ENCODE results near the gene LRRC27.

Gene LRRC27

DNA sequence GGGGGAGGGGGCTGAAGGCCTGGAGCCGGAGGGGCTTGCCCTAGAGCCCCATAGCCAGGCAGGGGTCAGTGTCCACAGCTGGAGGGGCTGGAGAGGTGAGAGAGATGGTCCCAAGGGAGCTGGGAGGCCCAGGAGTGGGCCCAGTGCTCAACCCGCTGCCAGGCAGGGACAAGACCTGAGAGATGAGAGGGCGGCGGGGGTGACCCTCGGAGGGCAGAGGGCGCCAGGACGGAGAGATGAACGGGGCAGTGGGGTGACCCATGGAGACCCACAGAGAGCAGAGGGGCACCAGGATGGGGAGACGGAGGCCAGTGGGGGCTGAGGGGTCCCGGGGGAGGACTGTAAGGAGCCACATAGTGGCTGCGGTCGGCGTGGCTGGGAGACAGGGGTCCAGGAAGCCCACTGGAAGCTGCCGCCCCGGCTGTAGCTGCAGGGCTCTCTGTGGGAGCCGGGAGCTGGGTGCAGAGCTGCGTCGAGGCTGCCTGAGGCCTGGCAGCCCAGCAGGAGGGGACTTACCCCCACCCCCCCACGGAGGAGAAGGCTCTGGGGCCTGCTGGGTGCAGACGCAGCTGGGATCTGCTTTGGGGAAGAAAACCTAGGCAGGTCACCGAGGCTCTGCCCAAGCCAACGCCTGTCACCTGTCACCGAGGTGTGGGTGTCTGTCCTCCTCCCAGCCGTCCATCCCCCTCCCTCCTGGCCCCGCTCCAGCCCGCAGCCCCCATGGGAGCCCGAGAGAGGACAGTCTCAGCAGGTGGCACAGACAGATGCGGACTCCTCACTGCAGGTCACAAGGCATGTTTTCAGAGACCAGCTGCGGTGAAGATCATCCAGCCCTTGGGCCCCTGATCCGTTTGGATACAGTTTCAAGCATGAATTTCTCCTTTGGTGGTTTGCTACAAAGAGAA is 90.1 kb downstream of the LRRC27 start:
- WGBS (ENCODE audit: insufficient coverage) = 21% methylated on average over 26 of the region's 30 CpGs
- no peaks in the 10 kb centered on the region for H3K27me3 ChIP-seq (replicated peaks in 2 of 5; ENCODE audit: control insufficient read depth in 4 of 5, insufficient read depth in 5 of 5, low read length in 4 of 5)
- POLR2A ChIA-PET = interaction anchor here (0.7 to 2.6 kb wide), 10 partner anchors 10 to 33 kb away, joined by 3 to 10 read pairs (median 3); partner anchors contain the start of gene PWWP2B
- no peaks in the 10 kb centered on the region for H3K9me3 ChIP-seq (ENCODE audit: control extremely low read depth in 1 of 5, control insufficient read depth in 4 of 5, insufficient read depth in 2 of 5, low read depth in 1 of 5, low read length in 4 of 5)
- H3K4me1 ChIP-seq (ENCODE audit: control extremely low read depth in 1 of 4, control insufficient read depth in 4 of 4, insufficient read depth in 4 of 4, low read length in 3 of 4) = peaks cover 4 to 74% (median 68%) of the 10 kb centered on the region in 4 experiments
- H3K4me3 ChIP-seq (ENCODE audit: control insufficient read depth in 1 of 7, extremely low read depth in 1 of 7, insufficient read depth in 4 of 7, low read depth in 2 of 7, low read length in 6 of 7) = peak overlapping the region in 5 of 7 experiments; percentile 19 to 60 (median 54)
- peaks cover 0 to 15% (median 5%) of the 10 kb centered on the region in 4 experiments for H3K36me3 ChIP-seq (ENCODE audit: control insufficient read depth in 4 of 4, insufficient read depth in 4 of 4, low read length in 3 of 4)
- CTCF ChIA-PET = interaction anchor here (0.8 to 8.2 kb wide), 10 partner anchors 10 to 122 kb away, joined by 3 to 86 read pairs (median 6); no protein-coding TSS in a partner anchor
- peak overlapping the region; percentile 33 to 79 for H3K27ac ChIP-seq (ENCODE audit: insufficient read depth in 1 of 2, low read depth in 1 of 2, low read length in 2 of 2, poor library complexity in 1 of 2, severe bottlenecking in 2 of 2)
- peak in 2 of 3 donors; percentile 52 to 65 for DNase-seq

DNA sequence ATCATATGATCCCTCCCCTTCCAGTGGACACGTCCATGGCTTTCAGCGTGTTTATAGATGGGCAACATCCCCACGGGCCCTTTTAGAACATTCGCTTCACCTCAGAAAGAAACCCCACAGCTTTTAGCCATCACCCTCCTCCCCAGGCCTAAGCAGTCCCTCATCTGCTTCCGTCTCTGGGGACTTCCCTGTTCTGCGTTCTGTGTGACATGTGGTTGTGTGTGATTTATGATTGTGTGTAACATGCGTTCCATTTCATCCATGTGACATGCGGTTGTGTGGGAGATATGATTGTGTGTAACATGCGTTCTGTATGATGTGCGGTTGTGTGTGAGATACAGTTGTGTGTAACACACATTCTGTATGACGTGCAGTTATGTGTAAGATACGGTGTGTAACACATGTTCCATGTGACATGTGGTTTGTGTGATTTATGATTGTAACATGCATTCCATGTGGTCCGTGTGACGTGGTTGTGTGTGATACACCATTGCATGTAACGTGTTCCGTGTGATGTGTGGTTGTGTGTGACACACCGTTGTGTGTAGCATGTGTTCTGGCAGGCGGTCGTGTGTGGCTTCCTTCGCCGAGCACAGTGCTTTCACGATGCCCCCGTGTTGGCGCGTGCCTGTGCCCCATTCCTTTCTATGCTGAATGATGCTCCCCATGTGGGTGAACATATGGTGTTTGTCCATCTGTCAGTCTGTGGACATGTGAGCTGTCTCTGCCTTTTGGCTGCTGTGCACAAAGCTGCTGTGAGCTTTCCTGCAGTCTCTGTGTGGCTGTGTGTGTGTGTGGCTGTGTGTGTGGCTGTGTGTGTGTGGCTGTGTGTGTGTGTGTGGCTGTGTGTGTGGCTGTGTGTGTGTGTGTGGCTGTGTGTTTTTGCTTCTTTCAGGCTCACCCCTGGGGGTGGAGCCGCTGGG is 91.2 kb downstream of the LRRC27 start:
- H3K36me3 ChIP-seq (ENCODE audit: control insufficient read depth in 4 of 4, insufficient read depth in 4 of 4, low read length in 3 of 4) = peaks cover 0 to 12% (median 2%) of the 10 kb centered on the region in 4 experiments
- H3K27me3 ChIP-seq (replicated peaks in 2 of 5; ENCODE audit: control insufficient read depth in 4 of 5, insufficient read depth in 5 of 5, low read length in 4 of 5) = no peaks in the 10 kb centered on the region
- H3K27ac ChIP-seq (ENCODE audit: insufficient read depth in 1 of 2, low read depth in 1 of 2, low read length in 2 of 2, poor library complexity in 1 of 2, severe bottlenecking in 2 of 2) = peak overlapping the region; percentile 20 to 79
- CTCF ChIA-PET = interaction anchor here (0.9 to 8.2 kb wide), 10 partner anchors 9 to 70 kb away, joined by 3 to 86 read pairs (median 6); no protein-coding TSS in a partner anchor
- DNase-seq = peak; percentile 87 to 99 (median 97)
- no peaks in the 10 kb centered on the region for H3K9me3 ChIP-seq (ENCODE audit: control extremely low read depth in 1 of 5, control insufficient read depth in 4 of 5, insufficient read depth in 2 of 5, low read depth in 1 of 5, low read length in 4 of 5)
- WGBS (ENCODE audit: insufficient coverage) = 18% methylated on average over 9 of the region's 26 CpGs
- POLR2A ChIA-PET = interaction anchor here (0.7 to 2.6 kb wide), 6 partner anchors 11 to 26 kb away, joined by 3 to 10 read pairs (median 3); partner anchors contain the start of gene PWWP2B
- peaks cover 4 to 63% (median 59%) of the 10 kb centered on the region in 4 experiments for H3K4me1 ChIP-seq (ENCODE audit: control extremely low read depth in 1 of 4, control insufficient read depth in 4 of 4, insufficient read depth in 4 of 4, low read length in 3 of 4)
- H3K4me3 ChIP-seq (ENCODE audit: control insufficient read depth in 1 of 7, extremely low read depth in 1 of 7, insufficient read depth in 4 of 7, low read depth in 2 of 7, low read length in 6 of 7) = peak overlapping the region in 2 of 7 experiments; percentile 17 to 60

GRCh38 chr10:132423966-132424861 is 92.2 kb downstream of the LRRC27 start:
- Histone ChIP-seq H3K9me3 (ENCODE audit: control extremely low read depth in 1 of 5, control insufficient read depth in 4 of 5, insufficient read depth in 2 of 5, low read depth in 1 of 5, low read length in 4 of 5) (no peaks in the 10 kb centered on the region), H3K27me3 (replicated peaks in 2 of 5; ENCODE audit: control insufficient read depth in 4 of 5, insufficient read depth in 5 of 5, low read length in 4 of 5) (no peaks in the 10 kb centered on the region), H3K4me1 (ENCODE audit: control extremely low read depth in 1 of 4, control insufficient read depth in 4 of 4, insufficient read depth in 4 of 4, low read length in 3 of 4) (peaks cover 4 to 54% (median 52%) of the 10 kb centered on the region in 4 experiments), H3K27ac (ENCODE audit: insufficient read depth in 1 of 2, low read depth in 1 of 2, low read length in 2 of 2, poor library complexity in 1 of 2, severe bottlenecking in 2 of 2) (no peak overlapping the region), H3K4me3 (ENCODE audit: control insufficient read depth in 1 of 7, extremely low read depth in 1 of 7, insufficient read depth in 4 of 7, low read depth in 2 of 7, low read length in 6 of 7) (no peak overlapping the region), H3K36me3 (ENCODE audit: control insufficient read depth in 4 of 4, insufficient read depth in 4 of 4, low read length in 3 of 4) (peaks cover 0 to 14% (median 1%) of the 10 kb centered on the region in 4 experiments)
- ChIA-PET POLR2A (no interaction called here), CTCF (interaction anchor here (0.9 to 8.2 kb wide), 6 partner anchors 8 to 71 kb away, joined by 3 to 86 read pairs (median 28); no protein-coding TSS in a partner anchor)
- 88% methylated on average over 15 of the region's 21 CpGs for WGBS (ENCODE audit: insufficient coverage)
- no peak for DNase-seq

- WGBS (ENCODE audit: insufficient coverage) = 97% methylated on average over 46 of the region's 61 CpGs
Observed at GRCh38 chr10:132425029-132425756, 93.2 kb downstream of the LRRC27 start.

DNA sequence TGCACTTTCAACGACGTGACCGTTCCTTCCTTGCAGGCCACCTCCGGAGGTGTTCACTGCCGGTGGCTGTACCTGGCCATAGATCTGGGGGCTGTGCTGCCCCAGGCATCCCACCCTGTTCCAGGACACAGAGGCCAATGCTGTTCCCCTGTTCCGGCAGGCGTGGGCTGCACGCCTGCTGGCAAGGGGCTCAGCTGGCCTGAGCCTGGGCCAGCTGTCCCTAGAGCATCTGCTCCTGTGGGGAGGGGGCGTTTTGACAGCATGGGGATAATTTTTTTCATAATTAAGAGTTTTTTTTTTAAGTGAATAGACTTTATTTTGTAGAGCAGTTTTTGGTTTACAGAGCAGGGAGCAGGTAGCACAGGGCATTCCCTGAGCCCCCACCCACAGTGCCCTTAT is 93.8 kb downstream of the LRRC27 start:
- Histone ChIP-seq H3K4me1 (ENCODE audit: control extremely low read depth in 1 of 4, control insufficient read depth in 4 of 4, insufficient read depth in 4 of 4, low read length in 3 of 4) (peaks cover 4 to 54% (median 50%) of the 10 kb centered on the region in 4 experiments), H3K36me3 (ENCODE audit: control insufficient read depth in 4 of 4, insufficient read depth in 4 of 4, low read length in 3 of 4) (peaks cover 0 to 14% (median 1%) of the 10 kb centered on the region in 4 experiments), H3K9me3 (ENCODE audit: control extremely low read depth in 1 of 5, control insufficient read depth in 4 of 5, insufficient read depth in 2 of 5, low read depth in 1 of 5, low read length in 4 of 5) (no peaks in the 10 kb centered on the region), H3K27ac (ENCODE audit: insufficient read depth in 1 of 2, low read depth in 1 of 2, low read length in 2 of 2, poor library complexity in 1 of 2, severe bottlenecking in 2 of 2) (no peak overlapping the region), H3K27me3 (replicated peaks in 2 of 5; ENCODE audit: control insufficient read depth in 4 of 5, insufficient read depth in 5 of 5, low read length in 4 of 5) (no peaks in the 10 kb centered on the region), H3K4me3 (ENCODE audit: control insufficient read depth in 1 of 7, extremely low read depth in 1 of 7, insufficient read depth in 4 of 7, low read depth in 2 of 7, low read length in 6 of 7) (no peak overlapping the region)
- 92% methylated on average over 8 of the region's 9 CpGs for WGBS (ENCODE audit: insufficient coverage)
- DNase-seq = no peak
- ChIA-PET POLR2A (no interaction called here), CTCF (no interaction called here)

More at GRCh38 chr10:132425029-132425756, 93.2 kb downstream of the LRRC27 start:
- Histone ChIP-seq H3K9me3 (ENCODE audit: control extremely low read depth in 1 of 5, control insufficient read depth in 4 of 5, insufficient read depth in 2 of 5, low read depth in 1 of 5, low read length in 4 of 5) (no peaks in the 10 kb centered on the region), H3K4me3 (ENCODE audit: control insufficient read depth in 1 of 7, extremely low read depth in 1 of 7, insufficient read depth in 4 of 7, low read depth in 2 of 7, low read length in 6 of 7) (no peak overlapping the region), H3K4me1 (ENCODE audit: control extremely low read depth in 1 of 4, control insufficient read depth in 4 of 4, insufficient read depth in 4 of 4, low read length in 3 of 4) (peaks cover 4 to 56% (median 54%) of the 10 kb centered on the region in 4 experiments), H3K36me3 (ENCODE audit: control insufficient read depth in 4 of 4, insufficient read depth in 4 of 4, low read length in 3 of 4) (peaks cover 0 to 14% (median 1%) of the 10 kb centered on the region in 4 experiments), H3K27me3 (replicated peaks in 2 of 5; ENCODE audit: control insufficient read depth in 4 of 5, insufficient read depth in 5 of 5, low read length in 4 of 5) (no peaks in the 10 kb centered on the region), H3K27ac (ENCODE audit: insufficient read depth in 1 of 2, low read depth in 1 of 2, low read length in 2 of 2, poor library complexity in 1 of 2, severe bottlenecking in 2 of 2) (no peak overlapping the region)
- POLR2A ChIA-PET = no interaction called here
- CTCF ChIA-PET = interaction anchor here (2.0 to 8.2 kb wide), 5 partner anchors 7 to 26 kb away, joined by 5 to 86 read pairs (median 33); no protein-coding TSS in a partner anchor
- no peak for DNase-seq
